Thoracic aorta (tissue), 2 donors: ENCODE results near the gene HPRT1. TPM values are rescaled to one million over a fixed set of nuclear protein-coding genes. Genes with fewer than 3 reads are reported as not detected.

Experiments
- ATAC-seq: fragments of 150-250 bp; one replicate; pipeline ENCODE4 v1.8.0; 2017; ENCODE audit warnings: low read depth; ENCODE audit not compliant: insufficient number of reproducible peaks, low FRiP score
- DNase-seq: peaks from one replicate; pipeline ENCODE4 v3.0.0-alpha.2; 2020; ENCODE audit warnings: low spot score
- H3K27ac ChIP-seq, 2 donors: fragments of 200-600 bp; sonication (generic); 1 replicate in 1 of 2; 2 replicates in 1 of 2; pipeline ENCODE4 v1.5.1; 2016; ENCODE audit warnings: mild to moderate bottlenecking in 2 of 2, moderate library complexity in 2 of 2
- H3K27me3 ChIP-seq: fragments of 200-600 bp; sonication (generic); replicated peaks from 2 replicates; pipeline ENCODE4 v1.6.0; 2016; ENCODE audit warnings: mild to moderate bottlenecking; ENCODE audit not compliant: insufficient read depth
- H3K36me3 ChIP-seq: fragments of 200-600 bp; sonication (generic); one replicate; pipeline ENCODE4 v1.5.1; 2016
- H3K4me1 ChIP-seq, 2 donors: fragments of 200-600 bp; sonication (generic); 1 replicate in 1 of 2; 2 replicates in 1 of 2; pipeline versions ENCODE4 v1.5.1 to v1.6.0; 2016; ENCODE audit warnings: low read depth in 2 of 2, mild to moderate bottlenecking in 1 of 2; ENCODE audit not compliant: control insufficient read depth in 1 of 2
- H3K4me3 ChIP-seq: fragments of 200-600 bp; sonication (generic); 2 replicates; pipeline ENCODE4 v1.5.1; 2016; ENCODE audit warnings: mild to moderate bottlenecking
- H3K9me3 ChIP-seq: fragments of 200-600 bp; sonication (generic); 2 replicates; pipeline ENCODE4 v1.5.1; 2016
- CTCF ChIP-seq: fragments of 200-600 bp; sonication (generic); IDR thresholded peaks from one replicate; pipeline ENCODE4 v1.5.1; 2019; ENCODE audit warnings: antibody characterized with exemption
- total RNA-seq, 2 donors: library from RNA; depleted of rRNA; stranded (reverse); fragments of >200 nt; gene quantifications; one replicate each; pipeline versions ENCODE4 v1.1.0 to v1.2.3, GENCODE V29; 2016

The HPRT1 gene
- total RNA-seq, 2 donors from 2014 or later: 3.1 to 20.7 TPM

- TF ChIP-seq CTCF: no peak
- H3K4me3 ChIP-seq: no peak overlapping the region
- DNase-seq (no peak), ATAC-seq (no peak)
- no peak overlapping the region for H3K27ac ChIP-seq
- H3K27me3 ChIP-seq: no peaks in the 10 kb centered on the region
- no peaks in the 10 kb centered on the region for H3K36me3 ChIP-seq
- H3K4me1 ChIP-seq: no peaks in the 10 kb centered on the region
- no peaks in the 10 kb centered on the region for H3K9me3 ChIP-seq
Measured at GRCh38 chrX:134426281-134426680, 33.7 kb upstream of the HPRT1 start.

- H3K36me3 ChIP-seq: no peaks in the 10 kb centered on the region
- TF ChIP-seq CTCF: no peak
- H3K27me3 ChIP-seq: no peaks in the 10 kb centered on the region
- H3K4me3 ChIP-seq: no peak overlapping the region
- no peak for DNase-seq
- no peak overlapping the region for H3K27ac ChIP-seq
- no peaks in the 10 kb centered on the region for H3K9me3 ChIP-seq
- no peak for ATAC-seq
- H3K4me1 ChIP-seq: no peaks in the 10 kb centered on the region
Measured at GRCh38 chrX:134431894-134432293, 28.1 kb upstream of the HPRT1 start.

- Histone ChIP-seq H3K27ac (no peak overlapping the region), H3K9me3 (no peaks in the 10 kb centered on the region), H3K36me3 (no peaks in the 10 kb centered on the region), H3K4me1 (no peaks in the 10 kb centered on the region), H3K27me3 (no peaks in the 10 kb centered on the region), H3K4me3 (no peak overlapping the region)
- DNase-seq (no peak), ATAC-seq (no peak)
- TF ChIP-seq CTCF: no peak
Measured at GRCh38 chrX:134435894-134436293, 24.1 kb upstream of the HPRT1 start.

DNA sequence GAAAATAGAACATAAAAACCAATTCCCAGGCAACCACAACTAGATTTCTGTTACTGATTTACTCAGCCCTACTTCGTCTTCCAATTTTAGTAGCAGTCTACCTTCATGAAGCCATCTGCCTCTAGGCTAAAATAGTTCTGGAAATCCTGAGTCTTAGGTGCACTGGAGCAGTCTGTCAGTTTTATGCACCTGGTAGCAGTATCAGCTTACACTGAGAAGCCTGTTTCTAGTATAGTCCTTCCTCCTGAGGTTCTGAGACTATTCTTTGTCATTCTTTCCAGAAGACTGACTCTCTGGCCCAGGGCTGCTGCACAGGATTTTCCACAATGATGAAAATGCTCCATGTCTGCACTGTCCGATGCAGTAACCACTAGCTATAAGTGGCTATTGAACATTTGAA, 16.9 kb upstream of the HPRT1 start:
- no peaks in the 10 kb centered on the region for H3K27me3 ChIP-seq
- no peaks in the 10 kb centered on the region for H3K36me3 ChIP-seq
- DNase-seq: no peak
- no peak for TF ChIP-seq CTCF
- H3K4me1 ChIP-seq: no peaks in the 10 kb centered on the region
- H3K4me3 ChIP-seq: no peak overlapping the region
- H3K9me3 ChIP-seq: no peaks in the 10 kb centered on the region
- no peak overlapping the region for H3K27ac ChIP-seq
- no peak for ATAC-seq

GRCh38 chrX:134443461-134443860, 16.5 kb upstream of the HPRT1 start:
- H3K4me3 ChIP-seq: no peak overlapping the region
- H3K27me3 ChIP-seq: no peaks in the 10 kb centered on the region
- no peaks in the 10 kb centered on the region for H3K9me3 ChIP-seq
- no peaks in the 10 kb centered on the region for H3K36me3 ChIP-seq
- no peak for ATAC-seq
- no peak overlapping the region for H3K27ac ChIP-seq
- TF ChIP-seq CTCF: no peak
- H3K4me1 ChIP-seq: no peaks in the 10 kb centered on the region
- DNase-seq: no peak
